Hematopoietic multipotent progenitor cell treated with erythropoietin and hydrocortisone succinate and interleukin-3 and kit ligand, for 17 days (in vitro differentiated cells): ENCODE data around the gene C20orf141.
"Not testable (repeated sequence)": the region's sequence is repeated elsewhere in the genome, so short reads cannot be mapped to it uniquely, and the experiment has no call there.

Experiments used
- DNase-seq: peaks from one replicate; pipeline ENCODE4 v3.0.0-alpha.2; 2015; ENCODE audit warnings: low spot score

C20orf141 gene, protein sequence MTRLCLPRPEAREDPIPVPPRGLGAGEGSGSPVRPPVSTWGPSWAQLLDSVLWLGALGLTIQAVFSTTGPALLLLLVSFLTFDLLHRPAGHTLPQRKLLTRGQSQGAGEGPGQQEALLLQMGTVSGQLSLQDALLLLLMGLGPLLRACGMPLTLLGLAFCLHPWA

GRCh38 chr20:2814587-2815051 is at the start of gene C20orf141:
C20orf141 (plus strand) TSS chr20:2814987; CDS start chr20:2815185, 198 bp downstream.
- DNase-seq: no peak

- no peak for DNase-seq
Observed at GRCh38 chr20:2767768-2768631, 46.8 kb upstream of the C20orf141 start.

GRCh38 chr20:2768632-2769015 is 46.2 kb upstream of the C20orf141 start:
- DNase-seq: no peak

DNA sequence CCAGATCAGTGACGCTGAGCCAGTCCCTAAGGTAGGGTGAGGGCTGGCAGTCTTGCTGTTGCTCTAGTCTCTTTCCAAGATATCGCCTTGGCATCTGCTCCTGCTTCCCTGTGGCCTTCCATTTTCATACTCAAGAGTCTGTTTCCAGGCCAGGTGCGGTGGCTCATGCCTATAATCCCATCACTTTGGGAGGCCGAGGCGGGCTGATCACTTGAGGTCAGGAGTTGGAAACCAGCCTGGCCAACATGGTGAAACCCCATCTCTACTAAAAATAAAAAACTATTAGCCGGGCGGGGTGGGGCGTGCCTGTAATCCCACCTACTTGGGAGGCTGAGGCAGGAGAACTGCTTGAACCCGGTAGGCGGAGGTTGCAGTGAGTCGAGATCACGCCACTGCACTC is 44.7 kb upstream of the C20orf141 start:
- DNase-seq: not testable (repeated sequence)

DNA sequence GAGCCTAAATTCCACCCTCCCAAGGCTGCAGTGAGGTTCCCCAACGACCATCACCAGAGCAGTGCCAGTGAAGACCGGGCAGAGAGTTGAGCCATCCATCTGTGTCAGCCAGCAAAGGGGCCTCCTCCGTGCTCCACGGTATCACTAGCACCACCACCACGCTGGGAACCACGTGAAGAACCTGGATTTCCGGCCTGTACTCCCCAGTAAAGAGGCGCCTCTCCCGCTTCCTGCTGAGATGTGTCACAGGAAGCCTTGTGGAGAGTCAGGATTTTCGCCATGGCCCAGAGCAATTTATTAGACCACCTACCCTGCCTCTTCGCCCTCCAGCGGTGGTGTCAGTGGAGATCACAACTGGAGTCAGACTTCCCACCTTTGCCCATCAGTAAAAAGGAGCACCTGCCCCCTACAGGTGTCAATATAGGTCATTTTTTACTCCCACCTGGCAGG is 43.1 kb upstream of the C20orf141 start:
- no peak for DNase-seq

DNA sequence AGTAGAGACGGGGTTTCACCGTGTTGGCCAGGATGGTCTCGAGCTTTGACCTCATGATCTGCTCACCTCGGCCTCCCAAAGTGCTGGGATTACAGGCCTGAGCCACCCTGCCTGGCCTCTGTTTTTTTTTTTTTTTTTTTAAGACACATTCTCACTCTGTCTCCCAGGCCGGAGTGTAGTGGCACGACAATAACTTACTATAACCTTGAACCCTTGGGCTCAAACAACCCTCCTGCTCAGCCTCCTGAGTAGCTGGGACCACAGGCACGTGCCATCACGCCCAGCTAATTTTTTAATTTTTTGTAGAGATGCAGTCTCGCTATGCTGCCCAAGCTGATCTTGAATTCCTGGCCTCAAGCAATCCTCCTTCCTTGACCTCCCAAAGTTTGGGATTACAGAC is 41.0 kb upstream of the C20orf141 start:
- no peak for DNase-seq

DNA sequence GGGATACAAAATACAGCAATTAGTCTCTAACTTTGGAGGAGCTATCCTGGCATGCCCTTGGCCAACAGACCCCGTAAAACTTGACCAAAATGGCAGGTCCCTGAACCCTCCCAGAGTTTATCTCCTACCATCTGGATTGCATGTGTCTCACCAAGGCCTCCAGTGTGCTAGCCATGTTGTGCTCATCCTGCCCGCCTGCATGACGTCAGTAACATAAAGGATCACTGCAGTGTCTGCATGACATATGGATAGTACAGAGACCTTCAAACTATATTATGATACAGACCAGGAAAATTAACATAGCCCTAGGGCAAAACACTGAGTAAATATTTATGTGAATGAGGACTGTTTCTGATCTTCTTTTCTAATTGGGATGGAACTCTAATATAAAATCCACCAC is 39.6 kb upstream of the C20orf141 start:
- no peak for DNase-seq

DNA sequence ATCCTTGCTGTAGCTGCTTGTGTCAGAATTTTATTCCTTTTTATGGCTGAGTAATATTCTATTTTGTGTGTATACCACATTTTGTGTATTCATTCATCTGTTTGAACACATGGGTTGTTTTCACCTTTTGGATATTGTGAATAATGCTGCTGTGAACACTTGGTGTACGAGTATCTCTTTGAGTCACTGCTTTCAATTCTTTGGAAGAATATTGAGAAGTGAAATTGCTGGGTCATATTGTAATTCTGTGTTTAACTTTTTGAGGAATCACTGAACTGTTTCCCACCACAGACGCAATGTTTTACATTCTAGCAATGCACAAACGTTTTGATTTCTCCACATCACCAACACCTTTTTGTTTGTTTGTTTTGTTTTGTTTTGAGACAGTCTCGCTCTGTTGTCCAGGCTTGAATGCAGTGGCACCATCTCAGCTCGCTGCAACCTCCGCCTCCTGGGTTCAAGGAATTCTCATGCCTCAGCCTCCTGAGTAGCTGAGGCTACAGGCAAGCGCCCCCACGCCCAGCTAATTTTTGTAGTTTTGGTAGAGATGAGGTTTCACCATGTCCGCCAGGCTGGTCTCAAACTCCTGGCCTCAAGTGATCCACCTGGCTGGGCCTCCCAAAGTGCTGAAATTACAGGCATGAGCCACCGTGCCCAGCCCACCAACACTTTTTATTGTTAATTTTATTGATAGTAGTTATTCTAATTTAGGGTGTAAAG is 36.0 kb upstream of the C20orf141 start:
- no peak for DNase-seq

DNA sequence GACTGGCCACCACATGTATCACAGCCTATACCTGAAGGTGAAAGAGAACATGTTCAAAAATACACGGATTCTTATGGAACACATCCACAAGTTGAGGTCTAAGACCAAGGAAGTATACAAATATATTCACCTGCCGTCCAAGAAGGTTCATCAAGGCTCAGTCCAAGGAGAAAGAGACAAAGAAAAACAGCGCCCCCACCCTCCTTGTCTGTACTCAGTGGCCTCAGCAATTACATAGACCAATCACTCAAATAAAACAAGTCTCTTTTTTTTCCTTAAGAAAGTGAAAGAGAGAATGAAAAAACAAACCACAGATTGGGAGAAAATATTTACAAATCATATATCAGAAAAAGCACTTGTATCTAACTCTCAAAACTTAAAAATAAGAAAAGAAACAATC is 33.8 kb upstream of the C20orf141 start:
- no peak for DNase-seq

DNA sequence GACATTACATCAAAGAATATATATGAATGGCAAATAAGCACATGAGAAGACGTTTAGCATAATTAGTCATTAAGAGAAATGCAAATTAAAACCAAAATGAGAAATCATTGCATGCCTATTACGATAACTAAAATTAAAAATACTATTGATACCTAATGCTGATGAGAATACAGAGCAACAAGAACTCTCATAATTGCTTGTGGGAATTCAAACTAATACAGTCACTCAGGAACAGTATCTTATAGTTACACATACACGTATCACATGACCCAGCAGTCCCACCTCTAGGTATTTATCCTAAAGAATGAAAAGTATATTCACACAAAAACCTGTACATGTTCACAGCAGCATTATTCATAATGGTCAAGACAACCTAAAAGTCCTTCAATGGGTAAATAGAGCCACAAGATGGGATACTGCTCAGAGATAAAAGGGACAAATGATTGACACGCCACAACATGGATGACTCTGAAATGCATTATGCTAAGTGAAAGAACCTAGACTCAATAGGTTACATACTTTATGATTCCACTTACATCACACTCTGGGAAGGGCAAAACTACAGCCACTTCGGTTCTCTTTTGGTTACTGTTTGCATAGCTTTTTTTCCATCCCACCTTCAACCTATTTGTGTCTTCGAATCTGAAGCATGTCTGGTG is 30.8 kb upstream of the C20orf141 start:
- DNase-seq: no peak

- no peak for DNase-seq
Observed at GRCh38 chr20:2793471-2793870, 21.3 kb upstream of the C20orf141 start.

GRCh38 chr20:2794202-2794748 is 20.5 kb upstream of the C20orf141 start:
- no peak for DNase-seq

DNA sequence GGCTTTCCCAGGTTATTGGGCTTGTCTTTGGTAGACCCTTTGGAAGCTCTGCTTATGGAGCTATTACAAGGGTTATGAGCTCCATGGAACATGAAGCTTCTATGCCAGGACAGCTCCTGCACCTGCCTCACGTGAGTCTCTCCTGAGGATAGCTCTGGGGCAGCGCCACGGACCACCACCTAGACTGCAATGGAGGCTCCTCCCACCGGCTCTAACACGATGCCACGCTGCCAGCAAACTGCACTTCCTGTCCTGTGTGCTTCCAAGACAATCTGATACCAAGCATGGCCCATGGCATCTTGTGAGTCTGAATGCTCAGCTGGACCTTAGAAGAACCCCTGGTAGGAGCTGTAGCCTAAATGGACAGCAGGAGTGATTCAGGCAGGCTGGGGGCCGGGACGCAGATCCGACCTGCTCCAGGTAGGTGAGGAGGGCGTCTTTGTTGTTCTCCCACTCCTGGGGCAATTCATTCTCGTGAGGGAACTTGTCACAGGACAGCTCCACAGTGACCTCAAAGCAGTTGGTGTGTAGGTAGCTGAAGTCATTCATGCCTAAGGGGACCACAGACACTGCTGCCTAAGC is 19.8 kb upstream of the C20orf141 start:
- DNase-seq: no peak

DNA sequence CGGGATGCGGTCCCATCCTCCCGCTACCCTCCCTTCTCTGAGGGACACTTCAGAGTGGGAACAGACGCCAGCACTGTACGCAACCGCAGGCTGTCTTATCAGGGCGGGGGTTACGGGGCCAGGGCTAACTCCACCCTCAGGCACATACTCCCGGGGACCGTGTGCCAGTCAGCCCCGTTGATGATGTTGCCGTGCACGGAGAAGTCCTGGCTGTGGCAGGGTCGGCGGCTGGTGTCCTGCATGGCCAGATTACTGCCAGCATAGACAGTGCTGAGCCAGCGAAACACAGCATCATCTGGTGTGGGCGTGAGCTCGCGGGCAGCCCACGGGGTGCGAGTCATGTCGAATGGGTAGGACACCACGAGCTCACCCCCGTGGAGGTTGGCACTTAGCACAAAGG is 19.3 kb upstream of the C20orf141 start:
- no peak for DNase-seq

DNA sequence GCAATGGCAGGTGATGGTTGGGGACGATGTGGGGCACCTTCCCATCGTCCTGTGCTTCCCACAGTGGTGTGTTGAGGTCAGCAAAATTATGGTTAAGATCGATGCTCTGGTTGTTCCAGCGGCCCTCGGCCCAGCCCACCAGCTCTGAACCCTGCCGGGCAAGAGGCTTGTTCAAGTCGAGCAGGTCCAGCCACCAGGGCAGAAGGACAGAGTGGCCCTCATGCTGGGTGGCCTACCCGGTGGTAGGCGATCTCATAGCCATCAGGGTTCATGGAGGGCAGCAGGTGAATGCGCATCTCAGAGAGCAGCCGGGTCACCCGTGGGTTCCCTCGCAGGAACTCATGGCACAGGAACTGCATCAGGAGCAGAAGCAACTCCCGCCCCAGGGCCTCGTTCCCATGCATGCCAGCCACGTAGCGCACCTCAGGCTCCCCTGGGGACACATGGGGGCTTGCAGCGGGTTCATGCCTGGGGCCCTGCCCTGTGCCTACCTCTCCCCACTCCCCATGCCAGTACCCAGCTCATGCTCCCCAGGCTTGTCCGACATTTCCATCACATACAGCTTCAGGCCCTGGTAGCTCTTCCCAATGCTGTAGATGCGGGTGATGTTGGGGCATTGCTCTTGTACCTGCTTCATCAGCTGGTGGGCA is 18.7 kb upstream of the C20orf141 start:
- no peak for DNase-seq

GRCh38 chr20:2797136-2797983 is 17.4 kb upstream of the C20orf141 start:
- no peak for DNase-seq

GRCh38 chr20:2798095-2798805 is 16.5 kb upstream of the C20orf141 start:
- no peak for DNase-seq

- no peak for DNase-seq
Observed at GRCh38 chr20:2798814-2799213, 16.0 kb upstream of the C20orf141 start.

DNA sequence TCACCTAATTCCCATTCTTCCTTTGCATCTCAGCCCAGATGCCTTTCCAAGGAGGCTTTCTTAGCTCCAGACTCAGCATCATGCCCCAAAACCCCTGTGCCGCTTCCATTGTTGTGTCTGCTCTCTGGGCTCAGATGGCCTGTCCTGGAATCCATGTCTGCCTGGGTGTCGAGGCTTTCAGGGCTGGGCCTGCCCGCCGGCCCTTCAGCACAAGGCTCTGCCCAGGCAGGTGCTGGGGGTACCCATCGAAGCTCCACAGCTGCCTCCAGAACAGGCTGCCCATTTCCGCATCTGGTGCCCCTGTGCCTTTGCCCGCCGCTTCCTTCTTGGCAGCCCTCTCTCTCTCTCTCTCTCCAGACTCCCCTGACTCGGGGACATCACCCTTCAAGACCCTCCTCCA is 15.5 kb upstream of the C20orf141 start:
- DNase-seq: no peak
